Endodermal cell (in vitro differentiated cells): ENCODE data around the gene CCDC51. TPM values are rescaled to one million over a fixed set of nuclear protein-coding genes. Genes with fewer than 3 reads are reported as not detected.

Experiments
- DNase-seq: peaks from one replicate; pipeline ENCODE4 v3.0.0-alpha.2; 2017
- H3K27ac ChIP-seq: 2 replicates; pipeline ENCODE4 v1.5.1; 2013; ENCODE audit warnings: mild to moderate bottlenecking, low read depth, low read length, moderate library complexity
- H3K27me3 ChIP-seq: 2 replicates; pipeline ENCODE4 v1.6.1; 2013; ENCODE audit warnings: mild to moderate bottlenecking, low read length, moderate library complexity; ENCODE audit not compliant: insufficient read depth, control insufficient read depth, poor library complexity, severe bottlenecking
- H3K36me3 ChIP-seq: 2 replicates; pipeline ENCODE4 v1.7.0; 2013; ENCODE audit warnings: mild to moderate bottlenecking, low read length, moderate library complexity; ENCODE audit not compliant: control insufficient read depth, insufficient read depth
- H3K4me1 ChIP-seq: one replicate; pipeline ENCODE4 v1.7.0; 2013; ENCODE audit warnings: low read length; ENCODE audit not compliant: control insufficient read depth, insufficient read depth
- H3K4me3 ChIP-seq: 2 replicates; pipeline ENCODE4 v1.5.1; 2013; ENCODE audit warnings: mild to moderate bottlenecking, low read length, moderate library complexity
- H3K9ac ChIP-seq: 2 replicates; pipeline ENCODE4 v1.6.1; 2013; ENCODE audit warnings: mild to moderate bottlenecking, low read length, moderate library complexity; ENCODE audit not compliant: poor library complexity, severe bottlenecking; ENCODE audit errors: extremely low read depth
- H3K9me3 ChIP-seq: 2 replicates; pipeline ENCODE4 v1.6.1; 2013; ENCODE audit warnings: mild to moderate bottlenecking, low read length, moderate library complexity; ENCODE audit not compliant: control insufficient read depth
- H3K27ac Mint-ChIP-seq: 2 replicates; pipeline ENCODE4 v1.8.0; 2020; ENCODE audit warnings: mixed read lengths
- H3K27me3 Mint-ChIP-seq: 2 replicates; pipeline ENCODE4 v1.8.0; 2021; ENCODE audit warnings: mild to moderate bottlenecking, mixed read lengths; ENCODE audit not compliant: insufficient read depth
- H3K36me3 Mint-ChIP-seq: 2 replicates; pipeline ENCODE4 v1.8.0; 2020; ENCODE audit warnings: low read depth, mixed read lengths
- H3K4me1 Mint-ChIP-seq: 2 replicates; pipeline ENCODE4 v1.8.0; 2020; ENCODE audit warnings: mixed read lengths
- H3K4me3 Mint-ChIP-seq: 2 replicates; pipeline ENCODE4 v1.8.0; 2020; ENCODE audit warnings: mild to moderate bottlenecking, moderate library complexity, mixed read lengths
- H3K9me3 Mint-ChIP-seq: 2 replicates; pipeline ENCODE4 v1.8.0; 2020; ENCODE audit warnings: mild to moderate bottlenecking, mixed read lengths
- WGBS, 2 experiments: methylation state at CpG; one replicate each; pipeline versions ENCODE4 v1.1.5 to v1.1.7; 2013; ENCODE audit warnings: missing lambda C conversion rate in 2 of 2, mixed read lengths in 1 of 2; ENCODE audit not compliant: insufficient coverage in 1 of 2, insufficient read length in 1 of 2; 5-methylcytosine and 5-hydroxymethylcytosine counted together
- total RNA-seq, 2 donors: library from RNA; stranded (reverse); fragmentation: NEBNext Ultra II Directional in 1 of 2; extraction: Animal tissue kit (Norgen Biotek cat#: 25700) in 1 of 2; gene quantifications; 2 replicates in 1 of 2; 3 replicates in 1 of 2; pipeline ENCODE4 v1.2.1, GENCODE V29; 2021
- TF ChIP-seq, protein P1 (sequence below): fragments of 200-600 bp; sonication (generic); conservative IDR thresholded peaks from 2 replicates; pipeline ENCODE4 v1.5.0; 2021; ENCODE audit warnings: antibody characterized with exemption, mild to moderate bottlenecking

The CCDC51 gene
- total RNA-seq, 2 donors from 2014 or later, result 14.5 to 14.6 TPM

GRCh38 chr3:48467110-48467454, 27.2 kb upstream of the CCDC51 start:
- 95% methylated on average over 9 of the region's 9 CpGs for WGBS, 2 experiments
- Mint-ChIP-seq H3K9me3 (no peaks in the 10 kb centered on the region), H3K4me1 (peaks cover 16% of the 10 kb centered on the region), H3K36me3 (peaks cover 27% of the 10 kb centered on the region), H3K4me3 (no peak overlapping the region), H3K27ac (peak overlapping the region; percentile 98), H3K27me3 (no peaks in the 10 kb centered on the region)
- peak overlapping the region; percentile 100 for H3K27ac ChIP-seq
- no peaks in the 10 kb centered on the region for H3K27me3 ChIP-seq
- H3K9ac ChIP-seq, result no peak overlapping the region
- TF ChIP-seq, protein P1, sequence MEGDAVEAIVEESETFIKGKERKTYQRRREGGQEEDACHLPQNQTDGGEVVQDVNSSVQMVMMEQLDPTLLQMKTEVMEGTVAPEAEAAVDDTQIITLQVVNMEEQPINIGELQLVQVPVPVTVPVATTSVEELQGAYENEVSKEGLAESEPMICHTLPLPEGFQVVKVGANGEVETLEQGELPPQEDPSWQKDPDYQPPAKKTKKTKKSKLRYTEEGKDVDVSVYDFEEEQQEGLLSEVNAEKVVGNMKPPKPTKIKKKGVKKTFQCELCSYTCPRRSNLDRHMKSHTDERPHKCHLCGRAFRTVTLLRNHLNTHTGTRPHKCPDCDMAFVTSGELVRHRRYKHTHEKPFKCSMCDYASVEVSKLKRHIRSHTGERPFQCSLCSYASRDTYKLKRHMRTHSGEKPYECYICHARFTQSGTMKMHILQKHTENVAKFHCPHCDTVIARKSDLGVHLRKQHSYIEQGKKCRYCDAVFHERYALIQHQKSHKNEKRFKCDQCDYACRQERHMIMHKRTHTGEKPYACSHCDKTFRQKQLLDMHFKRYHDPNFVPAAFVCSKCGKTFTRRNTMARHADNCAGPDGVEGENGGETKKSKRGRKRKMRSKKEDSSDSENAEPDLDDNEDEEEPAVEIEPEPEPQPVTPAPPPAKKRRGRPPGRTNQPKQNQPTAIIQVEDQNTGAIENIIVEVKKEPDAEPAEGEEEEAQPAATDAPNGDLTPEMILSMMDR, result no peak
- no peak overlapping the region for H3K4me3 ChIP-seq
- H3K36me3 ChIP-seq, result peaks cover 26% of the 10 kb centered on the region
- peak; percentile 43 for DNase-seq
- H3K9me3 ChIP-seq, result no peaks in the 10 kb centered on the region
- H3K4me1 ChIP-seq, result peaks cover 7% of the 10 kb centered on the region

GRCh38 chr3:48466386-48467109, 26.6 kb upstream of the CCDC51 start:
- Mint-ChIP-seq H3K36me3 (peaks cover 27% of the 10 kb centered on the region), H3K4me1 (peaks cover 16% of the 10 kb centered on the region), H3K27me3 (no peaks in the 10 kb centered on the region), H3K4me3 (no peak overlapping the region), H3K9me3 (no peaks in the 10 kb centered on the region), H3K27ac (peak overlapping the region; percentile 98)
- WGBS, 2 experiments, result 90 to 96% methylated on average over 10 to 19 of the region's 19 CpGs
- Histone ChIP-seq H3K27me3 (no peaks in the 10 kb centered on the region), H3K4me1 (peaks cover 7% of the 10 kb centered on the region), H3K36me3 (peaks cover 26% of the 10 kb centered on the region), H3K4me3 (no peak overlapping the region), H3K27ac (peak overlapping the region; percentile 100), H3K9me3 (no peaks in the 10 kb centered on the region), H3K9ac (peak overlapping the region; percentile 77)
- peak; percentile 50 for DNase-seq
- TF ChIP-seq, protein P1, result no peak

GRCh38 chr3:48465531-48466378, 25.8 kb upstream of the CCDC51 start:
- Histone ChIP-seq H3K4me3 (no peak overlapping the region), H3K36me3 (peaks cover 33% of the 10 kb centered on the region), H3K27me3 (no peaks in the 10 kb centered on the region), H3K9ac (peak overlapping the region; percentile 77), H3K9me3 (no peaks in the 10 kb centered on the region), H3K4me1 (peaks cover 7% of the 10 kb centered on the region), H3K27ac (peak overlapping the region; percentile 100)
- peak; percentile 99 for DNase-seq
- H3K4me1 Mint-ChIP-seq, result peaks cover 16% of the 10 kb centered on the region
- WGBS, 2 experiments, result 39 to 78% methylated on average over 4 to 21 of the region's 21 CpGs
- no peaks in the 10 kb centered on the region for H3K27me3 Mint-ChIP-seq
- peak overlapping the region; percentile 98 for H3K27ac Mint-ChIP-seq
- peaks cover 35% of the 10 kb centered on the region for H3K36me3 Mint-ChIP-seq
- H3K9me3 Mint-ChIP-seq, result no peaks in the 10 kb centered on the region
- H3K4me3 Mint-ChIP-seq, result peak overlapping the region; percentile 39
- TF ChIP-seq, protein P1, result peak; percentile 87
